Loucy (cell line): ENCODE data around the gene SMIM27.
"Not testable (repeated sequence)": the region's sequence is repeated elsewhere in the genome, so short reads cannot be mapped to it uniquely, and the experiment has no call there.

ENCODE experiments used
- H2AFZ ChIP-seq: fragments of 200-600 bp; sonication (generic); 2 replicates; pipeline ENCODE4 v1.6.0; 2016; ENCODE audit warnings: antibody characterized with exemption, mild to moderate bottlenecking, low read length, moderate library complexity
- H3F3A ChIP-seq: fragments of 200-600 bp; 2 replicates; pipeline ENCODE4 v1.6.0; 2016; ENCODE audit warnings: antibody characterized with exemption, low read depth, mild to moderate bottlenecking
- H3K27me3 ChIP-seq: fragments of 200-600 bp; sonication (generic); 2 replicates; pipeline ENCODE4 v1.6.1; 2014; ENCODE audit warnings: low read length, mild to moderate bottlenecking; ENCODE audit not compliant: insufficient read depth, poor library complexity, severe bottlenecking
- H3K36me3 ChIP-seq: fragments of 200-600 bp; sonication (generic); 2 replicates; pipeline ENCODE4 v1.6.1; 2016; ENCODE audit warnings: low read length; ENCODE audit not compliant: insufficient read depth
- H3K4me1 ChIP-seq: fragments of 200-600 bp; sonication (generic); 2 replicates; pipeline ENCODE4 v1.5.1; 2014; ENCODE audit warnings: low read length, mild to moderate bottlenecking; ENCODE audit not compliant: insufficient read depth, poor library complexity, severe bottlenecking
- H3K4me2 ChIP-seq: fragments of 200-600 bp; sonication (generic); 2 replicates; pipeline ENCODE4 v1.6.0; 2014; ENCODE audit warnings: antibody characterized with exemption, low read length, low read depth, mild to moderate bottlenecking; ENCODE audit not compliant: poor library complexity, severe bottlenecking
- H3K4me3 ChIP-seq: fragments of 200-600 bp; sonication (generic); 2 replicates; pipeline ENCODE4 v1.5.1; 2014; ENCODE audit warnings: low read length, mild to moderate bottlenecking, mixed read lengths; ENCODE audit not compliant: poor library complexity, severe bottlenecking
- H3K79me2 ChIP-seq: fragments of 200-600 bp; sonication (generic); 2 replicates; pipeline ENCODE4 v1.6.1; 2014; ENCODE audit warnings: low read length; ENCODE audit not compliant: insufficient read depth
- H3K9ac ChIP-seq: fragments of 200-600 bp; sonication (generic); 2 replicates; pipeline ENCODE4 v1.6.0; 2014; ENCODE audit warnings: mild to moderate bottlenecking, low read depth, low read length, moderate library complexity; ENCODE audit not compliant: poor library complexity, severe bottlenecking
- H3K9me2 ChIP-seq: fragments of 200-600 bp; sonication (generic); replicated peaks from 2 replicates; pipeline ENCODE4 v1.6.1; 2016; ENCODE audit warnings: low read depth, low read length, mixed read lengths
- H3K9me3 ChIP-seq: fragments of 200-600 bp; sonication (generic); 2 replicates; pipeline ENCODE4 v1.6.1; 2014; ENCODE audit warnings: mild to moderate bottlenecking, antibody characterized with exemption, low read length, low read depth; ENCODE audit not compliant: insufficient read depth
- H4K20me1 ChIP-seq: fragments of 200-600 bp; sonication (generic); 2 replicates; pipeline ENCODE4 v1.6.0; 2014; ENCODE audit warnings: antibody characterized with exemption, low read length, mild to moderate bottlenecking; ENCODE audit not compliant: insufficient read depth, poor library complexity, severe bottlenecking
- CTCF ChIP-seq: fragments of 200-600 bp; sonication (generic); conservative IDR thresholded peaks from 2 replicates; pipeline ENCODE4 v1.5.1; 2014; ENCODE audit warnings: mild to moderate bottlenecking, antibody characterized with exemption, low read length
- EZH2phosphoT487 ChIP-seq: fragments of 200-600 bp; IDR thresholded peaks from 2 replicates; pipeline ENCODE4 v1.6.1; 2018; ENCODE audit warnings: antibody characterized with exemption, mild to moderate bottlenecking, moderate library complexity, borderline replicate concordance

SMIM27 gene

GRCh38 chr9:32533816-32534215 is 18.3 kb upstream of the SMIM27 start:
- Histone ChIP-seq H3K9ac (no peak overlapping the region), H3K27me3 (no peaks in the 10 kb centered on the region), H3F3A (no peaks in the 10 kb centered on the region), H2AFZ (no peak overlapping the region), H3K9me2 (no peaks in the 10 kb centered on the region), H3K4me2 (no peak overlapping the region), H3K4me3 (no peak overlapping the region), H4K20me1 (no peaks in the 10 kb centered on the region), H3K9me3 (no peaks in the 10 kb centered on the region), H3K36me3 (no peaks in the 10 kb centered on the region), H3K79me2 (no peaks in the 10 kb centered on the region), H3K4me1 (no peaks in the 10 kb centered on the region)
- TF ChIP-seq CTCF (no peak), EZH2phosphoT487 (no peak)

GRCh38 chr9:32543047-32543446 is 9.1 kb upstream of the SMIM27 start:
- peaks cover 70% of the 10 kb centered on the region for H3K79me2 ChIP-seq
- no peak overlapping the region for H3K9ac ChIP-seq
- H3K9me3 ChIP-seq = no peaks in the 10 kb centered on the region
- H3K36me3 ChIP-seq = peaks cover 47% of the 10 kb centered on the region; the same call in 1 of the 2 replicates
- H2AFZ ChIP-seq = no peak overlapping the region
- H3K4me3 ChIP-seq = no peak overlapping the region
- no peaks in the 10 kb centered on the region for H3K9me2 ChIP-seq
- H4K20me1 ChIP-seq = peaks cover 45% of the 10 kb centered on the region
- no peaks in the 10 kb centered on the region for H3F3A ChIP-seq
- TF ChIP-seq CTCF (no peak), EZH2phosphoT487 (no peak)
- no peaks in the 10 kb centered on the region for H3K27me3 ChIP-seq
- H3K4me2 ChIP-seq = no peak overlapping the region
- H3K4me1 ChIP-seq = peaks cover 22% of the 10 kb centered on the region

- TF ChIP-seq EZH2phosphoT487 (no peak), CTCF (no peak)
- H3K4me2 ChIP-seq = peak overlapping the region; percentile 53
- H3K9ac ChIP-seq = peak overlapping the region; percentile 23
- H3K79me2 ChIP-seq = peaks cover 96% of the 10 kb centered on the region
- peaks cover 32% of the 10 kb centered on the region; the same call in 1 of the 2 replicates for H3K36me3 ChIP-seq
- no peaks in the 10 kb centered on the region for H3K9me2 ChIP-seq
- H4K20me1 ChIP-seq = peaks cover 65% of the 10 kb centered on the region
- H3K9me3 ChIP-seq = no peaks in the 10 kb centered on the region
- peak overlapping the region; percentile 26 for H3K4me3 ChIP-seq
- H3K4me1 ChIP-seq = peaks cover 37% of the 10 kb centered on the region
- H2AFZ ChIP-seq = no peak overlapping the region
- H3K27me3 ChIP-seq = no peaks in the 10 kb centered on the region
- no peaks in the 10 kb centered on the region for H3F3A ChIP-seq
Observed at GRCh38 chr9:32545884-32546283, 6.2 kb upstream of the SMIM27 start.

- H2AFZ ChIP-seq, H3F3A ChIP-seq, H3K27me3 ChIP-seq, H3K9ac ChIP-seq, H3K9me2 ChIP-seq, H3K9me3 ChIP-seq: not testable (repeated sequence)
- peaks cover 90% of the 10 kb centered on the region for H3K79me2 ChIP-seq
- peaks cover 49% of the 10 kb centered on the region for H3K4me1 ChIP-seq
- peak overlapping the region; percentile 87 for H3K4me3 ChIP-seq
- H3K4me2 ChIP-seq = peak overlapping the region; percentile 94
- H3K36me3 ChIP-seq = peaks cover 10% of the 10 kb centered on the region; the same call in 1 of the 2 replicates
- peaks cover 62% of the 10 kb centered on the region for H4K20me1 ChIP-seq
Observed at GRCh38 chr9:32548213-32548612, 3.9 kb upstream of the SMIM27 start.
